ENCODE results near the gene NODAL.

- TF ChIP-seq CTCF (IDR thresholded peaks at IDR 0.05): no peak
- no peak for TF ChIP-seq POLR2A (IDR thresholded peaks at IDR 0.05)
Observed at GRCh38 chr10:70465278-70465677, 23.8 kb upstream of the NODAL start.
